Ovary (tissue), 9 donors: ENCODE measurements around the gene CHD9. TPM values are rescaled to one million over a fixed set of nuclear protein-coding genes. Genes with fewer than 3 reads are reported as not detected.
A peak's percentile ranks its signal among the peaks of the same experiment; 100 is the strongest.

Source experiments
- DNase-seq, 5 donors: peaks; one replicate each; pipeline ENCODE4 v3.0.0-alpha.2; 2019 to 2020
- H3K27ac ChIP-seq, 2 donors: fragments of 200-600 bp; one replicate each; pipeline versions ENCODE4 v1.5.1 to v1.8.0; 2019 to 2022
- H3K27me3 ChIP-seq: fragments of 200-600 bp; one replicate; pipeline ENCODE4 v1.8.0; 2022
- H3K36me3 ChIP-seq: fragments of 200-600 bp; sonication (generic); one replicate; pipeline ENCODE4 v1.5.1; 2019
- H3K4me1 ChIP-seq: one replicate; pipeline ENCODE4 v1.8.1; 2013; ENCODE audit warnings: mild to moderate bottlenecking, moderate library complexity; ENCODE audit not compliant: insufficient read depth
- H3K4me3 ChIP-seq: fragments of 200-600 bp; sonication (generic); one replicate; pipeline ENCODE4 v1.5.1; 2017
- H3K9me3 ChIP-seq, 2 donors: fragments of 200-600 bp in 1 of 2; sonication (generic) in 1 of 2; one replicate each; pipeline versions ENCODE4 v1.5.1 to v1.8.1; 2013 to 2019; ENCODE audit warnings: mild to moderate bottlenecking in 1 of 2, moderate library complexity in 1 of 2
- EP300 ChIP-seq: sonication (generic); formaldehyde crosslinking; IDR thresholded peaks from one replicate; pipeline ENCODE4 v1.6.1; 2017; ENCODE audit warnings: antibody characterized with exemption
- POLR2A ChIP-seq: fragments of 450-650 bp; IDR thresholded peaks from one replicate; pipeline ENCODE4 v1.6.1; 2017; ENCODE audit warnings: antibody characterized with exemption, mild to moderate bottlenecking, moderate library complexity
- WGBS, 3 donors: extraction: QIAGEN DNeasy Blood & Tissue Kit in 1 of 3; methylation state at CpG; one replicate each; pipeline versions ENCODE4 v1.1.5 to v1.1.7; 2013 to 2017; 5-methylcytosine and 5-hydroxymethylcytosine counted together
- intact Hi-C, 4 donors: fragments of 100-400 bp; cut with DNase I; formaldehyde crosslinking; loops; one replicate each; pipeline versions ENCODE4 v1.11.0 to v1.15.1; 2022 to 2023
- polyA plus RNA-seq, 2 donors: library from polyadenylated mRNA; stranded (reverse); fragments of 200-250 nt in 1 of 2; fragments of 350-450 nt in 1 of 2; fragmentation: Illumina TruSeq in 1 of 2; extraction: RNeasy Lipid Tissue Mini Kit (QIAGEN cat#74804) in 1 of 2; gene quantifications; one replicate each; pipeline ENCODE4 v1.2.3, GENCODE V29; 2013 to 2014
- total RNA-seq, 7 donors: library from RNA; depleted of rRNA in 2 of 7; stranded (reverse); fragments of >200 nt in 2 of 7; fragmentation: NEBNext Ultra II Directional in 3 of 7; extraction: Animal tissue kit (Norgen Biotek cat#: 25700) in 3 of 7; gene quantifications; one replicate each; pipeline versions ENCODE4 v1.1.0 to v1.2.4, GENCODE V29; 2016 to 2023
- TF ChIP-seq, protein P1 (sequence below), 3 donors: fragments of 450-650 bp in 2 of 3; fragments of 200-600 bp in 1 of 3; IDR thresholded peaks; one replicate each; pipeline versions ENCODE4 v1.5.1 to v1.8.0; 2016 to 2022; ENCODE audit warnings: antibody characterized with exemption in 3 of 3, mild to moderate bottlenecking in 1 of 3
- donor health status: DM: no; HTN: no; CAD: no; lungs with moderate emphysema.
- donor health status: DM: no; HTN: no; CAD: no.
- donor health status: Bipolar disorder and iron deficiency.
- donor health status: DM: yes; HTN: yes; CAD: no.
- donor health status: DM: no; HTN: no; CAD: no.
- donor health status: DM: yes; HTN: yes; CAD: no.

The CHD9 gene
- total and polyA plus RNA-seq, 9 donors = 11.8 to 100 (median 84.1) TPM

DNA sequence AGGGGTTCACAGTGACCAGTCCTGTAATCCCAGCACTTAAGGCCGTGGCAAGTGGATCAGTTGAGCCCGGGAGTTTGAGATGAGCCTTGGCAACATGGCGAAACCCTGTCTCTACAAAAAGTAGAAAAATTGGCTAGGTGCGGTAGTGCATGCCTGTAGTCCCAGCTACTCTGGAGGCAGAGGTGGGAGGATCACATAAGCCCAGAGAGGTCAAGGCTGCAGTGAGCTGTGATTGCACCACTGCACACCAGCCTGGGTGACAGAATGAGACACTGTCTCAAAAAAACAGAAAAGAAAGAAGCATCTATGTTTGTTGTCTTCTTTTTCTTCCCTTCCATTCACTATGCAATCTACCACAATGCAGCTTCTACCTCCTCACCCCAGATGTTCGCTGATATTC is 227.5 kb downstream of the CHD9 start:
- intact Hi-C loops = loop anchor here in 1 of 4 donors (10.0 kb wide), 1 partner anchor 228 kb away; the partner anchor contains the start of genes CHD9 and CHD9NB
- Histone ChIP-seq H3K27me3 (no peaks in the 10 kb centered on the region), H3K9me3 (no peaks in the 10 kb centered on the region), H3K27ac (no peak overlapping the region), H3K4me3 (no peak overlapping the region), H3K4me1 (no peaks in the 10 kb centered on the region), H3K36me3 (no peaks in the 10 kb centered on the region)
- 81 to 85% (median 81%) methylated on average over 5 of the region's 5 CpGs for WGBS, 3 donors
- DNase-seq = no peak
- no peak for TF ChIP-seq POLR2A
- TF ChIP-seq, protein P1, sequence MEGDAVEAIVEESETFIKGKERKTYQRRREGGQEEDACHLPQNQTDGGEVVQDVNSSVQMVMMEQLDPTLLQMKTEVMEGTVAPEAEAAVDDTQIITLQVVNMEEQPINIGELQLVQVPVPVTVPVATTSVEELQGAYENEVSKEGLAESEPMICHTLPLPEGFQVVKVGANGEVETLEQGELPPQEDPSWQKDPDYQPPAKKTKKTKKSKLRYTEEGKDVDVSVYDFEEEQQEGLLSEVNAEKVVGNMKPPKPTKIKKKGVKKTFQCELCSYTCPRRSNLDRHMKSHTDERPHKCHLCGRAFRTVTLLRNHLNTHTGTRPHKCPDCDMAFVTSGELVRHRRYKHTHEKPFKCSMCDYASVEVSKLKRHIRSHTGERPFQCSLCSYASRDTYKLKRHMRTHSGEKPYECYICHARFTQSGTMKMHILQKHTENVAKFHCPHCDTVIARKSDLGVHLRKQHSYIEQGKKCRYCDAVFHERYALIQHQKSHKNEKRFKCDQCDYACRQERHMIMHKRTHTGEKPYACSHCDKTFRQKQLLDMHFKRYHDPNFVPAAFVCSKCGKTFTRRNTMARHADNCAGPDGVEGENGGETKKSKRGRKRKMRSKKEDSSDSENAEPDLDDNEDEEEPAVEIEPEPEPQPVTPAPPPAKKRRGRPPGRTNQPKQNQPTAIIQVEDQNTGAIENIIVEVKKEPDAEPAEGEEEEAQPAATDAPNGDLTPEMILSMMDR (IDR thresholded peaks at IDR 0.05) = no peak
- no peak for TF ChIP-seq EP300

DNA sequence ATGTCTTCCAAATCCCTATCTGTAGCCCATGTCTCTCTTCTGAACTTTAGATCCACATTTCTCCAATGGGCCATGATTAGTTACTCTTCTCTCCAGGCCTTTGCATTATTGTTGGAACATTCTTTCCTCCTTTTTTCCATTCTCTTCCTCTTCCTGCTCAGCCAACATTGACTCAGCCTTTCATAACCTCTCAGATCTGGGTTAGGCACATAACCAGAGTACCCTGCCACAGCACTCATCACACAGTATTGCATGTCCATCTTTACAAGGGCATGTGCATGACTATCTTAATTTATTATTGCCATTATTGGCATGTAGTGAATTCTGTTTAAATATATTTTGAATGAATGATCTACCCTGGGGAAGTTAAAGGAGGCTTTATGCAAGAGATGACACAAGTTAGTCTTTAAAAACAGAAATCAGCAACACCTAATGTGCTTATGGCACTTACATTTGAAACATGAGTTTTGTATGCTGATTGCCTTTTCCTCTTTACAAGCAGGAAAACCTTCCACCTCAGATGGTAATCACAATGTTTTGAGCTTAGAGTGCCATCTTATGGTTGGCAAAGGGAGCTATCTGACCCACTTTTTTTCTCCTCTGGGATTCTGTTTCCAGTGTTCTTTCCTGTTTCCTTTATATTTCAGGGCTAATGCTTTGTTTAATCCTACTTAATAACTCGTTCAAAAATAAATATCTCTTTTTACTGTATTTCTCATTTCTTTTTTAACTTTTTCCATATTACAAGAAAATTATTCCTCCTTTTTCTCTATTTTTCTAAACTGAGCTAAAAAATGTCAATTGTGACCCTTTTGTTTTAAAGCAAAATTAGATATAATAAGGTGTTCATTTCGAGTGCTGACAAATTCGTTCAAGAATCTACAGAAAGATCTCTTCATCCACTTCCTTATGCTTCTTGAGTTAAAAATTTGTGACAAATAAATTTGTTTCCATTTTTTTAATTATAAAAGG is 228.5 kb downstream of the CHD9 start:
- H3K4me1 ChIP-seq = no peaks in the 10 kb centered on the region
- H3K4me3 ChIP-seq = no peak overlapping the region
- DNase-seq = no peak
- intact Hi-C loops = loop anchor here in 1 of 4 donors (10.0 kb wide), 1 partner anchor 228 kb away; the partner anchor contains the start of genes CHD9 and CHD9NB
- H3K9me3 ChIP-seq = no peaks in the 10 kb centered on the region
- WGBS, 3 donors = 46 to 69% (median 66%) methylated on average over 3 of the region's 3 CpGs
- no peaks in the 10 kb centered on the region for H3K36me3 ChIP-seq
- no peak overlapping the region for H3K27ac ChIP-seq
- no peaks in the 10 kb centered on the region for H3K27me3 ChIP-seq
- no peak for TF ChIP-seq EP300
- TF ChIP-seq, protein P1 (IDR thresholded peaks at IDR 0.05) = peak; percentile 14 to 29 (median 16)

DNA sequence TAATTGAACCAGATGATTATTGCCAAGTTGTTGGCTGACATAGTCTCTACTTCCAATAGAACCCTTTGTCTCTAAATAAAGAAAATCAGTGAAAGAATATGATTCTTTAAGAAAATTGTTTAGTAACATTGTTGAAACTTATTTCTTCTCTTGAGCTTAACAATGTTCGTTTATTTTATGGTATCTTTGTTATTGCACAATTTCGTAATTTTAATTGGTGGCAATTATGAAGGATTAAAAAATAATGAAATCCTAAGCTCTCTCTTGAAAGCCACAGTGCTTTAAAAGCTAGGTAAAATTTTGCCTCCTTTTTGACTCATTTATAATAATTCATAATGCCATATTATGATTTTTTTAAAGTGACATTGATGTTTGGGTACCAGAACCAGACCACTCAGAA is 230.4 kb downstream of the CHD9 start:
- intact Hi-C loops = loop anchor here in 1 of 4 donors (10.0 kb wide), 1 partner anchor 230 kb away; the partner anchor contains the start of genes CHD9 and CHD9NB
- no peaks in the 10 kb centered on the region for H3K36me3 ChIP-seq
- no peaks in the 10 kb centered on the region for H3K4me1 ChIP-seq
- TF ChIP-seq, protein P1 (IDR thresholded peaks at IDR 0.05) = no peak
- no peak for TF ChIP-seq POLR2A
- TF ChIP-seq EP300 = no peak
- no peak overlapping the region for H3K4me3 ChIP-seq
- WGBS, 3 donors = 66 to 81% (median 68%) methylated on average over 2 of the region's 2 CpGs
- no peak for DNase-seq
- no peak overlapping the region for H3K27ac ChIP-seq
- no peaks in the 10 kb centered on the region for H3K9me3 ChIP-seq
- H3K27me3 ChIP-seq = no peaks in the 10 kb centered on the region

DNA sequence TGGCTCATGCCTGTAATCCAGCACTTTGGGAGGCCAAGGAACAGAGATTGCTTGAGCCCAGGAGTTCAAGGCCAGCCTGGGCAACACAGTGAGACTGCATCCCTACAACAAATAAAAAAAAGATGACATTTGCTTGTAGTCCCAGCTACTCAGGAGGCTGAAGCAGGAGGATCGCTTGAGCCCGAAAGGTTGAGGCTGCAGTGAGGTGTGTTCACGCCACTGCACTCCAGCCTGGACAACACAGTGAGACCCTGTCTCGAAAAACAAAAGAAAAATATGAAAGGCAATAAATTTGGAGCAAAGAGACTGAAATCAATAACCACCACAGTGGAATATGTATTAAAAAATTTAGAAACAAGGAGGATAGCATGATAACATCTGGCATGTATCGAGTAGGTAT is 235.7 kb downstream of the CHD9 start:
- DNase-seq = no peak
- no peaks in the 10 kb centered on the region for H3K36me3 ChIP-seq
- TF ChIP-seq POLR2A (no peak), EP300 (no peak)
- TF ChIP-seq, protein P1 (IDR thresholded peaks at IDR 0.05) = no peak
- H3K27me3 ChIP-seq = no peaks in the 10 kb centered on the region
- no peaks in the 10 kb centered on the region for H3K9me3 ChIP-seq
- no peak overlapping the region for H3K4me3 ChIP-seq
- 77 to 87% (median 85%) methylated on average over 5 of the region's 5 CpGs for WGBS, 3 donors
- H3K27ac ChIP-seq = no peak overlapping the region
- no peaks in the 10 kb centered on the region for H3K4me1 ChIP-seq
- intact Hi-C loops = no loop called here
